GM18511 (cell line): ENCODE measurements around the gene FCN1.

ENCODE experiments used
- ATAC-seq: cut with Tn5 transposase; IDR thresholded peaks from one replicate; pipeline ENCODE4 v1.9.1; 2021; ENCODE audit warnings: mild to moderate bottlenecking, moderate library complexity; ENCODE audit not compliant: unreplicated experiment

FCN1 gene

DNA sequence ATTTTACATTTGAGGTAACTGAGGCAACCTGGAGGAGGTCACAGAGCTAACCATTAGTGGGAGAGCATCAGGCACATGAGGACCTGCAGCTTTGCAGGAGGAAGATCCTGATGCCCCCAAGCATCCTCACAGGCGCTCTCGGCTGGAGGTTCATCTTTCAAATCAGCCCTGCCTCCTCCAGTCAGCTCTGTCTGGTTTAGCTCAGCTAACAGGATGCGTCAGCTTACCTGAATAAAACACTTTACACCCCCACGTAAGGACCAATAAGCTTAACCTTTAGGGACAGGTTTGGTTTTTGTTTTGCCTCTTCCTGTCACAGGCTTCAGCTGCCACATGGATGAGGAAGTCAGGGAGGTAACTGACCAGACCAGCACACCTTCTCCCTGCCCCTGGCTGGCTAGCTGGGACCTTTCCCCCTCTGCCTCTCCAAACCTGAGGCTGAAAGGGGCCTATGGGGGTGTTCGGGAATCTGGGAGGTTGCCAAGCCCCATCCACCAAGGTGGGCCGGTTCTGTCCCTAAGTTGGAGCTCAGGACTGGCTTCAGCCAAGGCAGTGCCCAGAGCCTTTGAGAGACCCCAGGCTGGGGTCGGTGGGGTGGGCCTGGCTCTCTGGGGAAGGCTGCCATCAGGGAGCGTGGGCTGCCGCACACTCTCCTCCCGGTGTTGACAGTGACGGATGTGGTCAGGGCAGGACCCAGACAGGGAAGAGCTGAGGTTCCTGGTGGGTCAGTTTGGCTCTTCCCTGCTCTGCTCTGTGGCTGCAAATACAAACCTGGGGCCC, 20.0 kb upstream of the FCN1 start:
- ATAC-seq, result no peak

- ATAC-seq, result no peak
Observed at GRCh38 chr9:134937164-134937555, 19.4 kb upstream of the FCN1 start.

- no peak for ATAC-seq
Observed at GRCh38 chr9:134936346-134937163, 18.8 kb upstream of the FCN1 start.

GRCh38 chr9:134935701-134936345, 18.1 kb upstream of the FCN1 start:
- ATAC-seq, result no peak

GRCh38 chr9:134935056-134935640, 17.4 kb upstream of the FCN1 start:
- ATAC-seq, result no peak

DNA sequence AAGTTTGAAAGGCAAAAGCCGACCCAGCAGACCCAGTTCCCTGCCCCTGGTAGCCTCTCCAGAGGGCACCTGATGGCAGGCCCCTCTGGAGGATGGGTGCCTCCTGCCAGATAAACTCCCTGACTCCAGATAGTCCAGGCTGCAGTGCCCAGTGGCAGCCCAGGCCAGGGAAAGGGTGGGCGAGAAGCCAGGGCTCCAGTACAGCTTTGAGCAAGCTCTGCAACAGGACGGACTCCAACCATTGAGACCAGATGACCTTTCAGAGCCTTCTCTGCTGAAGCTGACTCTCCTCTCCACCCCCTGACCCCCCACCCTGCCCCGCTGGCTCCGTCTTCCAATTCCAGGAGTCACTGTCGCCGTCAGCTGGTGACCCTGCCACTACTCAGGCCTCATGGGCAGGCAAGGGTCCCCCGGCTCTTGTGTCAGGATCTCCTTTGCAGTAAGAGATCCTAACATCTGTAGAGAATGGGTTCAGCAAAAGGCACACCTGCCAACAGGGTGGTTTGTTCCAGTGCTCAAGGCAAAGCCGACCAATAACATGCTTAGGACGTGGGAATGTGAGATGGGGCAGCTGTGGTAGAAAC, 15.5 kb upstream of the FCN1 start:
- ATAC-seq, result no peak

DNA sequence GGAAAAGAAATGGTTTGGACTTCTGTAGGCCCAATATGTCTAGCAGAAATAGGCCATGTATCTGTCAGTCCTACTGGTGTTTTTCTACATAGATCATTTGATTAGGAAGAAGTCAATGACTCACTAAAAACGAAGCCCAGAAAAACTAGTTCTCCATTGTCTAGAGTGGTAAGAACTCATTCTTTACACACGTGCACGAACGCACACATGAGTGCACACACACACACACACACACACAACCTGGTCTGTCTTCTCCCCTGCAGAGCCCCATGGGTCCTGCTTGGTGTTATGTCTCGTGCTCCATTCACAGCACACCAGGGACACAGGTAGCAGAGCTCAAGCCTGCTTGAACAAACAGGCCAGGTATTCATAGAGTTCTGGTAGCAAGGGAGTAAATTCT, 14.9 kb upstream of the FCN1 start:
- ATAC-seq, result no peak

DNA sequence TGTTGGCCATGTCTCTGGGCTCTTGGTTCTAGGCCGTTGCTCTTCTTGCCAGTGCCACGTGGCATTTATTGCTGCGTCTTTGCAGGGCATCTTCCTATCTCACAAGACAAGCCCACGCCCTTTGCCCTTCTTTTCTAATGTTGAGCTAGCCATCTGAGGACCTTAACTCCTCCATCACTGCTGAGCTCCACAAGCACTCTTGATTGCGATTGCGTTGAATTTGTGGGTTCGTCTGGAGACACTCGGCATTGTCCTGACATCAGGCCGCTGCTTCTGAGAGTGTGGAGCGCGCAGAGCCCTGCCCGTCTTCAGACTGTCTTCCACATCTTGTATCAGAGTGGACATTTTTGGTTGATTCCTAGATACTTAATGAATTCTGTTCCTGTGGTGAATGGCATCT, 14.5 kb upstream of the FCN1 start:
- no peak for ATAC-seq

- peak; percentile 69 for ATAC-seq
Observed at GRCh38 chr9:134930398-134930797, 12.7 kb upstream of the FCN1 start.

DNA sequence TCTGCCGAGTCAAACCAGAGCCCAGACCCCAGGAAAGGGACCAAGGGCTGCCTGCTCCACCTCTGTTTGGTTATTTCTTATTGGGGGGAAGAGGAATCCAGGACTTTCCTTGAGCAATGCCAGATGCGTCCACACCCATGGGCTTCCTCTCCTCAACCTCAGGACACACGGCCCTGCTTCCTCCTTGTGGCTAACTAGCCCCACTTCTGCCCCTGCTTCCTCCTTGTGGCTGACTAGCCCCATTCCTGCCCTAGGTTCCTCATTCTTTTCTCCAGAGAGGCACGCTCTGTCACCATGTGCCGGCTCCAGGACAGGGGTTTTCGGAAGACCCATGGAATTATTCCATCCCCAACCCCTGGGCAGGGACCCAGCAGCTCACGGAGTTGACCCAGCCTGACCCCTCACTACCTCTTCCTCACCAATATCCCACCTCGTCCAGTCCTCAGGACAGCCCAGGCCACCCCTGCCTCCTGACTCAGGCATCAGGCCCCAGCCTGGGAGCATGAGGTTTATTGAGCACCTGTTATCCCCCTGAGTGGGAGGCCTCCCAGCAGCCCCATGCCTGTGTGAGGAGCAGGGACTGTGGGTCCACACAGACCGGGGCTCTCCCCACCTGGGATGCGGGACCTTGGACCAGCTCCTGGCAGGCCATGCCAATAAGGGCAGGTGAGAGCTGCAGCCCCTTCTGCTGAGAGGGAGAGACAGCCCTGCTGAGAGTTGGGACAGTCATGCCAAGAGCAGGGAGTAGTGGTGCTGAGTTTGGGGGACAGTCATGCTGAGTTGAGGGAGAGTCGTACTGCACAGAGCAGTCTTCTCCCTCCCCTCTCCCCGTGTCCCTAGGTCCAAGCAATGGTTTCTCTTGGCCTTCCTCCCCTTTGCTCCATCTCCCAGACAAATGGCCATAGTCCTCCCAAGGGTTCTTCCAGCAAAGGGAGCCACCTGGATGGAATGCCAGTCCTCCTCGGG, 11.8 kb upstream of the FCN1 start:
- no peak for ATAC-seq

GRCh38 chr9:134928436-134929192, 10.9 kb upstream of the FCN1 start:
- no peak for ATAC-seq

DNA sequence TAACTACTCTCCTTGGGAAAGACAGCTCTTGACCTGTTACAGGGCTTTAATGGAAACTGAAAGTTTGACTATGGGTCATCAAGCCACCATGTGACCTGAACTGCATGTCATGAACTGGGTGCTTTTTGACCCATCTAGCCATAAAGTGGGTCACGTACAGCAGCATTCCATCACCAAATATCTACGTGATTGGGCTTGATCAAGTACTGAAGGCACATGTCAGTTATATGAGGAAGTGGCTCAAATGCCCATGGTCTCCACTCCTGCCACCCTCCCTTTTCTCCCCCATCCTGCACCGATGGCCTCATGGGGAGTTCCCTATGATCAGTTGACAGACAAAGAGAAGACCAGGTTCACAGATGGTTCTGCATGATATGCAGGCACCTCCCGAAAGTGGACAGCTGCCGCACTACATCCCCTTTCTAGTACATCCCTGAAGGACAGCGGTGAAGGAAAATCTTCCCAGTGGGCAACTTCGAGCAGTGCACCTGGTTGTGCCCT, 7.3 kb upstream of the FCN1 start:
- ATAC-seq, result no peak

DNA sequence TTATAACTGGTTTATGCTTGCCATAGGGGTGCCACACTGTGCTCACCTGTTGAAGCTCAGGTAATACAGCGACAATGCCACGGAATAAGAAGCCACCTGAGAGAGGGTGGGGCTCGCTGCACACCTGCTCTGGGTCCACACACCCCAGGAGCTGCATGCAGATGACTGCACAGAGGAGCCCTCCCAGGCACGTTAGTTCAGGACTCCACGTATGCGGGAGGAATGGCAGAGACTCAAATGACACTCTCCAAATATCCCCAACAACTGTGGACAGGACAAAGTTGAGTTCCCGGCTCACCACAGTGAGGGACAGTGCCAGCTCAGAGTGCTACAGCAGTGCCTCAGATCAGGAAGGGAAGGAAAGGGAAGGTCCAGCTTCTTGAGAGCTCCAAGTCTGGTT, 5.8 kb upstream of the FCN1 start:
- no peak for ATAC-seq

DNA sequence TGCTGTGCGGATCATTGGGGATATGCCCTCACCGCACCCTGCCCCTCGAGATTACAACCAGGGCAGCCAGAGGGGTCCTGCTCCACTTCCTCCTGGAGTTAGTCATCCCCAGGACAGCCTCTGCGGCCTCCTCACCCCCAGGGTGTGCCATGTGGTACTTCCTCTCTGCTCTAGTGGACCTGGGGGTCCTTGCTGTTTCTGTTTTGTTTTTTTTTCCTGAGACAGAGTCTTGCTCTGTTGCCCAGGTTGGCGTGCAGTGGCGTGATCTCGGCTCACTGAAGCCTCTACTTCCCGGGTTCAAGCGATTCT, 5.2 kb upstream of the FCN1 start:
- ATAC-seq, result no peak

- ATAC-seq, result no peak
Observed at GRCh38 chr9:134922066-134922931, 4.6 kb upstream of the FCN1 start.

GRCh38 chr9:134919303-134919702, 1.6 kb upstream of the FCN1 start:
- ATAC-seq, result no peak

- no peak for ATAC-seq
Observed at GRCh38 chr9:134918646-134919045, 934 bp upstream of the FCN1 start.

DNA sequence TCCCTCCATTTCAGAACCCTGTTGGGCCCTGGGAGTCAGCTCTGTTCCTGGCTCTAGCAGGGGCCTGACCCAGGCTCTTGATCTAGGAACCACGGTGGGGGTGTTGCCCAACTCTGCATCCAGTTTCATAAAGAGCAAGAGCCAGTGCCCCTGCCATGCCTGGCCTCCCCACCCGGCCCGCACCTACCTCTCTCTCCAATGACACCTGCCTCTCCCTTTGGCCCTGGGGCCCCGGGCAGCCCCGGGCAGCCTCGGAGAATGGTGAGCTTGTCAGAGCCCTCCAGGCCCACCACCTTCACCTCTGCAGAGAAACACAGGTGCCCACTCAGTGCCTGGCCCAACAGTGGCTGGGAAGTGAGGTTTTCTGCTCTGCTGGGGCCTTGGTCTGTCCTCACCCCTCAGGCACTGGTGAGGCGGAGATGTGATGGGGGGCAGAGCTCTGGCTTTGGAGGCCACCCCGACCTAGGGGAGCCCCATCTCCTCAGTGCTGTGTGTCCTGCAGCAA, 1.5 kb downstream of the FCN1 start:
- ATAC-seq, result no peak
